Measurements from ENCODE around the gene FLT1. TPM values are rescaled to one million over a fixed set of nuclear protein-coding genes. Genes with fewer than 3 reads are reported as not detected.

FLT1 gene
- total RNA-seq, 1 experiment from 2014 or later, result 0.25 TPM

GRCh38 chr13:28324181-28324789 lies 170.6 kb downstream of the FLT1 start:
- TF ChIP-seq RAD21 (IDR thresholded peaks at IDR 0.05; ENCODE audit: low read depth) (peak; percentile 79), EZH2 (IDR thresholded peaks at IDR 0.05) (no peak), CTCF (IDR thresholded peaks at IDR 0.05 in 2 of 3, conservative IDR thresholded peaks at IDR 0.05 in 1 of 3; ENCODE audit: borderline replicate concordance in 1 of 3, insufficient read depth in 1 of 3, low read depth in 2 of 3, low read length in 2 of 3) (peak; percentile 57 to 86 (median 81); a peak in 5 of 6 replicates), CBX3 (IDR thresholded peaks at IDR 0.05; ENCODE audit: low read depth) (0 out of 2 replicates have a peak, but pooled peaks have one; percentile 16), TCF7L2 (IDR thresholded peaks at IDR 0.05; ENCODE audit: borderline replicate concordance, extremely low read depth, insufficient read depth, insufficient read length) (no peak), ZNF274 (IDR thresholded peaks at IDR 0.05; ENCODE audit: low read depth, low read length) (no peak)
- no peaks in the 10 kb centered on the region for H3K9me2 ChIP-seq (ENCODE audit: insufficient read depth)
- CTCF ChIA-PET, result interaction anchor here (1.0 to 1.8 kb wide), 3 partner anchors 317 to 472 kb away, joined by 4 to 8 read pairs (median 5); partner anchors contain the start of gene POMP
- no peak overlapping the region for H3K9ac ChIP-seq (ENCODE audit: low read length)
- H3K4me3 ChIP-seq (replicated peaks in 1 of 2; ENCODE audit: low read depth in 1 of 2, low read length in 2 of 2), result no peak overlapping the region
- no peak overlapping the region for H3K27ac ChIP-seq (ENCODE audit: low read depth, low read length)
- BruUV-seq (replicated peaks), result no TSS peak
- H3K4me1 ChIP-seq (ENCODE audit: control insufficient read depth in 1 of 2, insufficient read depth in 2 of 2, low read length in 2 of 2), result no peaks in the 10 kb centered on the region
- no peaks in the 10 kb centered on the region for H3K79me2 ChIP-seq (ENCODE audit: insufficient read depth, low read length)
- ATAC-seq (peak; percentile 95), DNase-seq (ENCODE audit: low read depth, low spot score) (peak; percentile 60)
- H3K27me3 ChIP-seq (ENCODE audit: insufficient read depth, low read length), result no peaks in the 10 kb centered on the region
- RAD21 ChIA-PET (ENCODE audit: low non-redundant PET in 1 of 2, low total read pairs in 2 of 2, uncharacterized antibody in 2 of 2, unreplicated experiment in 2 of 2), result interaction anchor here in 1 of 2 experiments (1.0 kb wide), 1 partner anchor 472 kb away, joined by 3 read pairs; no protein-coding TSS in a partner anchor
- POLR2A ChIA-PET, result no interaction called here
- no peaks in the 10 kb centered on the region for H4K20me1 ChIP-seq (ENCODE audit: insufficient read depth)
- H3K9me3 ChIP-seq (ENCODE audit: control insufficient read depth in 1 of 2, insufficient read depth in 1 of 2, low read depth in 1 of 2, low read length in 2 of 2), result no peaks in the 10 kb centered on the region
- intact Hi-C loops (cut with micrococcal nuclease), result loop anchor here (1.0 to 10.0 kb wide), 3 partner anchors 312 to 1041 kb away; no protein-coding TSS in a partner anchor
- H3K4me2 ChIP-seq (ENCODE audit: low read length), result no peak overlapping the region
- H3K36me3 ChIP-seq (ENCODE audit: control insufficient read depth in 1 of 2, insufficient read depth in 2 of 2, low read length in 2 of 2), result no peaks in the 10 kb centered on the region
- peak overlapping the region; percentile 48 for H2AFZ ChIP-seq (ENCODE audit: low read depth, low read length, poor library complexity, severe bottlenecking)
